OCI-LY3 (cell line): Measurements from ENCODE around the gene SMPDL3A.

ENCODE experiments used
- CTCF ChIP-seq: fragments of 200-600, 300-600 bp; sonication (generic); IDR thresholded peaks from 2 replicates; pipeline ENCODE4 v1.5.1; 2014; ENCODE audit warnings: antibody characterized with exemption, low read length, low read depth
- EZH2phosphoT487 ChIP-seq: fragments of 200-600 bp; shearing (Covaris generic); IDR thresholded peaks from 2 replicates; pipeline ENCODE4 v1.6.1; 2018; ENCODE audit warnings: antibody characterized with exemption, mixed run types, low read depth

- TF ChIP-seq CTCF, result no peak
- no peak for TF ChIP-seq EZH2phosphoT487
These were observed 28.7 kb upstream of the SMPDL3A start for GRCh38 chr6:122760330-122760729.
